Astrocyte (in vitro differentiated cells and primary cell): Measurements from ENCODE around the gene TMEM233. TPM values are rescaled to one million over a fixed set of nuclear protein-coding genes. Genes with fewer than 3 reads are reported as not detected.

Experiments used
- DNase-seq: peaks from one replicate; pipeline ENCODE4 v3.0.0-alpha.2; 2010; ENCODE audit warnings: low read depth
- FAIRE-seq: peaks from 2 replicates; lab custom pipeline; 2011; peaks lifted over from hg19 to GRCh38; lab: Jason Lieb, UNC
- H2AFZ ChIP-seq: 2 replicates; pipeline ENCODE4 v1.6.0; 2012; ENCODE audit warnings: low read depth, low read length, inconsistent platforms
- H3K27ac ChIP-seq: 2 replicates; pipeline ENCODE4 v1.5.1; 2011; ENCODE audit warnings: low read depth, low read length, inconsistent platforms
- H3K27me3 ChIP-seq: 2 replicates; pipeline ENCODE4 v1.6.0; 2011; ENCODE audit warnings: low read length, inconsistent platforms; ENCODE audit not compliant: insufficient read depth
- H3K36me3 ChIP-seq: 2 replicates; pipeline ENCODE4 v1.5.1; 2011; ENCODE audit warnings: low read length, inconsistent platforms; ENCODE audit not compliant: insufficient read depth
- H3K4me1 ChIP-seq: 2 replicates; pipeline ENCODE4 v1.5.1; 2011; ENCODE audit warnings: low read length, inconsistent platforms; ENCODE audit not compliant: insufficient read depth
- H3K4me2 ChIP-seq: 2 replicates; pipeline ENCODE4 v1.6.0; 2012; ENCODE audit warnings: low read length, inconsistent platforms
- H3K4me3 ChIP-seq: 2 replicates; pipeline ENCODE4 v1.5.1; 2011; ENCODE audit warnings: low read depth, mild to moderate bottlenecking, low read length, inconsistent platforms; ENCODE audit not compliant: insufficient read depth
- H3K79me2 ChIP-seq: 2 replicates; pipeline ENCODE4 v1.6.0; 2012; ENCODE audit warnings: mild to moderate bottlenecking, low read length, inconsistent platforms; ENCODE audit not compliant: insufficient read depth
- H3K9ac ChIP-seq: 2 replicates; pipeline ENCODE4 v1.6.0; 2012; ENCODE audit warnings: mild to moderate bottlenecking, low read length, inconsistent platforms
- H3K9me3 ChIP-seq: 2 replicates; pipeline ENCODE4 v1.5.1; 2012; ENCODE audit warnings: low read depth, mild to moderate bottlenecking, low read length, inconsistent platforms; ENCODE audit not compliant: insufficient read depth
- H4K20me1 ChIP-seq: 2 replicates; pipeline ENCODE4 v1.6.0; 2012; ENCODE audit warnings: low read length, inconsistent platforms; ENCODE audit not compliant: insufficient read depth
- H3K27ac Mint-ChIP-seq: one replicate; pipeline ENCODE4 v1.8.0; 2021; ENCODE audit warnings: mild to moderate bottlenecking, mixed read lengths; ENCODE audit not compliant: unreplicated experiment
- H3K27me3 Mint-ChIP-seq: one replicate; pipeline ENCODE4 v1.8.0; 2021; ENCODE audit warnings: low read depth, mixed read lengths; ENCODE audit not compliant: unreplicated experiment
- H3K36me3 Mint-ChIP-seq: one replicate; pipeline ENCODE4 v1.8.0; 2021; ENCODE audit warnings: low read depth, mixed read lengths; ENCODE audit not compliant: unreplicated experiment
- H3K4me1 Mint-ChIP-seq: one replicate; pipeline ENCODE4 v1.8.0; 2021; ENCODE audit warnings: low read depth, mixed read lengths; ENCODE audit not compliant: unreplicated experiment
- H3K4me3 Mint-ChIP-seq: one replicate; pipeline ENCODE4 v1.8.0; 2021; ENCODE audit warnings: mild to moderate bottlenecking, moderate library complexity, mixed read lengths; ENCODE audit not compliant: unreplicated experiment
- H3K9me3 Mint-ChIP-seq: one replicate; pipeline ENCODE4 v1.8.0; 2021; ENCODE audit warnings: mild to moderate bottlenecking, mixed read lengths; ENCODE audit not compliant: unreplicated experiment
- CTCF ChIP-seq: IDR thresholded peaks from 2 replicates; pipeline ENCODE4 v1.5.1; 2011; ENCODE audit warnings: low read depth, mild to moderate bottlenecking, inconsistent platforms, low read length, moderate library complexity; ENCODE audit not compliant: insufficient read depth
- EZH2 ChIP-seq: IDR thresholded peaks from 2 replicates; pipeline ENCODE4 v1.6.1; 2012; ENCODE audit warnings: mild to moderate bottlenecking, low read length, inconsistent platforms; ENCODE audit not compliant: insufficient read depth
- total RNA-seq: library from RNA; stranded (reverse); gene quantifications from 2 replicates; pipeline ENCODE4 v1.2.1, GENCODE V29; 2021

TMEM233 gene
- total RNA-seq, 1 donor from 2014 or later = not detected

GRCh38 chr12:119681728-119682638, 88.4 kb downstream of the TMEM233 start:
- Histone ChIP-seq H4K20me1 (peaks cover 4% of the 10 kb centered on the region), H3K79me2 (no peaks in the 10 kb centered on the region), H3K4me1 (peaks cover 5% of the 10 kb centered on the region), H3K36me3 (peaks cover 35% of the 10 kb centered on the region), H3K4me3 (no peak overlapping the region), H3K27ac (no peak overlapping the region), H3K9ac (no peak overlapping the region), H3K9me3 (no peaks in the 10 kb centered on the region), H2AFZ (no peak overlapping the region), H3K4me2 (no peak overlapping the region), H3K27me3 (no peaks in the 10 kb centered on the region)
- Mint-ChIP-seq H3K27me3 (no peaks in the 10 kb centered on the region), H3K27ac (no peak overlapping the region), H3K4me1 (no peaks in the 10 kb centered on the region), H3K36me3 (peaks cover 16% of the 10 kb centered on the region), H3K9me3 (peaks cover 2% of the 10 kb centered on the region), H3K4me3 (no peak overlapping the region)
- no peak for TF ChIP-seq CTCF
- TF ChIP-seq EZH2 = no peak
- DNase-seq (no peak), FAIRE-seq (no peak)

- FAIRE-seq (no peak), DNase-seq (no peak)
- no peak overlapping the region for H3K4me3 Mint-ChIP-seq
- TF ChIP-seq CTCF = no peak
- no peak for TF ChIP-seq EZH2
- H3K27me3 Mint-ChIP-seq = no peaks in the 10 kb centered on the region
- Histone ChIP-seq H3K9ac (no peak overlapping the region), H3K4me2 (no peak overlapping the region), H4K20me1 (peaks cover 4% of the 10 kb centered on the region), H3K79me2 (no peaks in the 10 kb centered on the region), H2AFZ (no peak overlapping the region), H3K4me3 (no peak overlapping the region), H3K27ac (no peak overlapping the region), H3K27me3 (no peaks in the 10 kb centered on the region), H3K36me3 (peaks cover 35% of the 10 kb centered on the region), H3K9me3 (no peaks in the 10 kb centered on the region), H3K4me1 (peaks cover 5% of the 10 kb centered on the region)
- peaks cover 2% of the 10 kb centered on the region for H3K9me3 Mint-ChIP-seq
- no peak overlapping the region for H3K27ac Mint-ChIP-seq
- H3K36me3 Mint-ChIP-seq = peaks cover 16% of the 10 kb centered on the region
- no peaks in the 10 kb centered on the region for H3K4me1 Mint-ChIP-seq
Observed at GRCh38 chr12:119682639-119683252, 89.2 kb downstream of the TMEM233 start.
